GM19324 (cell line): ENCODE results near the gene CHRNE.
"Not testable (repeated sequence)": the region's sequence is repeated elsewhere in the genome, so short reads cannot be mapped to it uniquely, and the experiment has no call there.

Source experiments
- ATAC-seq: cut with Tn5 transposase; IDR thresholded peaks from one replicate; pipeline ENCODE4 v1.9.1; 2021; ENCODE audit warnings: mild to moderate bottlenecking, moderate library complexity; ENCODE audit not compliant: unreplicated experiment, low FRiP score

Gene CHRNE

GRCh38 chr17:4858068-4858881, 44.6 kb downstream of the CHRNE start:
- ATAC-seq, result no peak

DNA sequence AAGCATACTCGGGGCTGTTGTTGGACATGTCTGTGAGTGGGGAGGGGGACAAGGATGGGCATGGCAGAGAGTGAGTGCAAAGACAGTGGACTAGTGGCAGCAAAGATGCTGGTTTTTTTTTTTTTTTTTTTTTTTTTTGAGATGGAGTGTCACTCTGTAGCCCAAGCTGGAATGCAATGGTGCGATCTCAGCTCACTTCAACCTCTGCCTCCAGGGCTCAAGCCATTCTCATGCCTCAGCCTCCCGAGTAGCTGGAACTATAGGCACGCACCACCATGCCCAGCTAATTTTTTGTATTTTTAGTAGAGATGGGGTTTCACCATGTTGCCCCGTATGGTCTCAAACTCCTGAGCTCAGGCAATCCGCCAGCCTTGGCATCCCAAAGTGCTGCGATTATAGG, 45.6 kb downstream of the CHRNE start:
- not testable (repeated sequence) for ATAC-seq

- ATAC-seq, result no peak
Observed at GRCh38 chr17:4856937-4857314, 46.0 kb downstream of the CHRNE start.

GRCh38 chr17:4856271-4856936, 46.5 kb downstream of the CHRNE start:
- no peak for ATAC-seq

- ATAC-seq, result no peak
Observed at GRCh38 chr17:4854111-4854681, 48.7 kb downstream of the CHRNE start.

GRCh38 chr17:4853208-4853671, 49.7 kb downstream of the CHRNE start:
- no peak for ATAC-seq

GRCh38 chr17:4852567-4853207, 50.2 kb downstream of the CHRNE start:
- no peak for ATAC-seq

GRCh38 chr17:4851084-4851483, 51.8 kb downstream of the CHRNE start:
- no peak for ATAC-seq

DNA sequence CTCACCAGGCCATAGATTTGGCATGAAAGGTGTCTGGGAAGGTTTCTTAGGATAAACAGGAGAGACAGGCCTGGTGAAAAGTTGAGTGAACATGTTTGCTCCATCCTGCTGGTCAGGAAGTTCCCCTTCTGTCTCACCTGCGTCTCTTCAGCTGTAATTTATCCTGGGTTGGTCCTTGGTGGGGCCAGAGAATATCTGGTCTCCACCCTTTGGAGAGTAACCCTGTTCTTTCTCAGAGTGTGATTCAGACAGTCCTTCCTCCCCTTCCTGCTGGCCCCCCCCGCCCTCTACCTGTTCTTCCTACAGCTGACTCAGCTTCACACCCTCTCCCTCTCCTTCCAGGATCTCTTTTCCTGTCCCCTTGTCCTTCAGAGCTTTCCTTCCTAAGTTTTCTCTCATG, 52.7 kb downstream of the CHRNE start:
- ATAC-seq, result no peak

- no peak for ATAC-seq
Observed at GRCh38 chr17:4849011-4849536, 53.8 kb downstream of the CHRNE start.
